HepG2 (cell line): ENCODE data around the gene SULT1E1. TPM values are rescaled to one million over a fixed set of nuclear protein-coding genes. Genes with fewer than 3 reads are reported as not detected.

Source experiments
- E2F2 ChIP-seq: sonication (generic); formaldehyde crosslinking; IDR thresholded peaks from 2 replicates; pipeline ENCODE4 v1.4.0; 2020; ENCODE audit warnings: missing genetic modification reagents, borderline replicate concordance
- FOXO1 ChIP-seq: sonication (generic); formaldehyde crosslinking; IDR thresholded peaks from 2 replicates; pipeline ENCODE4 v1.4.0; 2020; ENCODE audit warnings: missing genetic modification reagents
- FOXP4 ChIP-seq: sonication (generic); formaldehyde crosslinking; IDR thresholded peaks from 2 replicates; pipeline ENCODE4 v1.4.0; 2020; ENCODE audit warnings: missing genetic modification reagents
- GTF2F1 ChIP-seq: fragments of 150-350 bp; IDR thresholded peaks from 2 replicates; pipeline ENCODE4 v1.6.1; 2014; ENCODE audit warnings: low read length
- KAT7 ChIP-seq: IDR thresholded peaks from 2 replicates; pipeline ENCODE4 v1.6.1; 2018; ENCODE audit warnings: borderline replicate concordance, missing compliant biosample characterization
- RNF219 ChIP-seq: sonication (generic); formaldehyde crosslinking; IDR thresholded peaks from 2 replicates; pipeline ENCODE4 v1.5.0; 2020; ENCODE audit warnings: mild to moderate bottlenecking, missing genetic modification reagents
- SRF ChIP-seq: IDR thresholded peaks from 2 replicates; pipeline ENCODE4 v1.6.1; 2011; ENCODE audit warnings: mild to moderate bottlenecking, low read depth, low read length, moderate library complexity
- TAF15 ChIP-seq: fragments of 200-400 bp; formaldehyde crosslinking; IDR thresholded peaks from one replicate; pipeline ENCODE4 v1.6.1; 2018; ENCODE audit warnings: mild to moderate bottlenecking, low read depth, low read length; ENCODE audit not compliant: poor library complexity, severe bottlenecking
- THRA ChIP-seq: sonication (generic); formaldehyde crosslinking; IDR thresholded peaks from 2 replicates; pipeline ENCODE4 v1.4.0; 2020; ENCODE audit warnings: missing genetic modification reagents, borderline replicate concordance
- ZNF264 ChIP-seq: sonication (generic); formaldehyde crosslinking; IDR thresholded peaks from 2 replicates; pipeline ENCODE4 v1.4.0; 2020; ENCODE audit warnings: missing genetic modification reagents
- ZNF788 ChIP-seq: sonication (generic); formaldehyde crosslinking; IDR thresholded peaks from 2 replicates; pipeline ENCODE4 v1.5.0; 2020; ENCODE audit warnings: mild to moderate bottlenecking, missing genetic modification reagents, borderline replicate concordance
- ZSCAN25 ChIP-seq: sonication (generic); formaldehyde crosslinking; IDR thresholded peaks from 2 replicates; pipeline ENCODE4 v1.8.0; 2022; ENCODE audit warnings: mild to moderate bottlenecking, missing genetic modification reagents
- polyA plus RNA-seq, 8 experiments: library from polyadenylated mRNA; depleted of rRNA in 3 of 8; stranded (reverse) in 7 of 8; unstranded in 1 of 8; fragments of >200 nt; fragmentation: Illumina TruSeq in 4 of 8; extraction: Trizol in 4 of 8; gene quantifications; 2 replicates each; pipeline versions ENCODE4 v1.2.1 to v1.2.3, GENCODE V29; 2011 to 2016; ENCODE audit warnings: low read depth in 4 of 8, missing spikeins in 1 of 8, mixed read lengths in 1 of 8; ENCODE audit not compliant: insufficient read depth in 1 of 8
- total RNA-seq, 5 experiments: library from RNA; depleted of rRNA; stranded (reverse); fragments of >200 nt; fragmentation: Illumina TruSeq; extraction: Trizol; gene quantifications; 2 replicates each; pipeline ENCODE4 v1.2.3, GENCODE V29; 2016; ENCODE audit warnings: low read depth in 1 of 5
- TF ChIP-seq, protein P1 (sequence below): sonication (generic); formaldehyde crosslinking; IDR thresholded peaks from 2 replicates; pipeline ENCODE4 v1.4.0; 2020; ENCODE audit warnings: missing genetic modification reagents
- TF ChIP-seq, protein P2 (sequence below): sonication (generic); formaldehyde crosslinking; IDR thresholded peaks from 2 replicates; pipeline ENCODE4 v1.5.0; 2020; ENCODE audit warnings: missing genetic modification reagents

SULT1E1 gene
- total and polyA plus RNA-seq, 2 of the 13 experiments (the other 11 are each of a cell fraction or from before 2014, with no cell fraction given): 1.7 to 3.9 TPM

DNA sequence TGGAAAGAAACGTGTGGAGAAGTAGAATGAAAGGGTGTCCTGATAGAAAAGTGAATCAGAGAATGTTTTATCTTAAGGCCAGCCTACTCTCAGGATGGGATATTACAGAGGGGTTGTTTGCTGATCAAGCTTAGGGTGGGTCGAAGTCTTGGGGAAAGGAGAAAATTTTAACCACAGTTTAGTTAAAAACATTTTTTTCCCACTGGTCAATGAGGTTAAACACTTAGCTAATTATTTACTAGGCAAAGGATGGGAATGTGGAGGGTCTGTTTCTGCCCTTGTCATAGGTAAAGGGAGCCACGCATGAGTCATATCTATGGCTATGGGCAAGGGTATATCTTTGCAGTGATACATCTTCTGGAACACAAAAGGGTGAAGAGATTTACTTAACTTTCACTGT, 16.1 kb upstream of the SULT1E1 start (continued):
- TF ChIP-seq, protein P1, sequence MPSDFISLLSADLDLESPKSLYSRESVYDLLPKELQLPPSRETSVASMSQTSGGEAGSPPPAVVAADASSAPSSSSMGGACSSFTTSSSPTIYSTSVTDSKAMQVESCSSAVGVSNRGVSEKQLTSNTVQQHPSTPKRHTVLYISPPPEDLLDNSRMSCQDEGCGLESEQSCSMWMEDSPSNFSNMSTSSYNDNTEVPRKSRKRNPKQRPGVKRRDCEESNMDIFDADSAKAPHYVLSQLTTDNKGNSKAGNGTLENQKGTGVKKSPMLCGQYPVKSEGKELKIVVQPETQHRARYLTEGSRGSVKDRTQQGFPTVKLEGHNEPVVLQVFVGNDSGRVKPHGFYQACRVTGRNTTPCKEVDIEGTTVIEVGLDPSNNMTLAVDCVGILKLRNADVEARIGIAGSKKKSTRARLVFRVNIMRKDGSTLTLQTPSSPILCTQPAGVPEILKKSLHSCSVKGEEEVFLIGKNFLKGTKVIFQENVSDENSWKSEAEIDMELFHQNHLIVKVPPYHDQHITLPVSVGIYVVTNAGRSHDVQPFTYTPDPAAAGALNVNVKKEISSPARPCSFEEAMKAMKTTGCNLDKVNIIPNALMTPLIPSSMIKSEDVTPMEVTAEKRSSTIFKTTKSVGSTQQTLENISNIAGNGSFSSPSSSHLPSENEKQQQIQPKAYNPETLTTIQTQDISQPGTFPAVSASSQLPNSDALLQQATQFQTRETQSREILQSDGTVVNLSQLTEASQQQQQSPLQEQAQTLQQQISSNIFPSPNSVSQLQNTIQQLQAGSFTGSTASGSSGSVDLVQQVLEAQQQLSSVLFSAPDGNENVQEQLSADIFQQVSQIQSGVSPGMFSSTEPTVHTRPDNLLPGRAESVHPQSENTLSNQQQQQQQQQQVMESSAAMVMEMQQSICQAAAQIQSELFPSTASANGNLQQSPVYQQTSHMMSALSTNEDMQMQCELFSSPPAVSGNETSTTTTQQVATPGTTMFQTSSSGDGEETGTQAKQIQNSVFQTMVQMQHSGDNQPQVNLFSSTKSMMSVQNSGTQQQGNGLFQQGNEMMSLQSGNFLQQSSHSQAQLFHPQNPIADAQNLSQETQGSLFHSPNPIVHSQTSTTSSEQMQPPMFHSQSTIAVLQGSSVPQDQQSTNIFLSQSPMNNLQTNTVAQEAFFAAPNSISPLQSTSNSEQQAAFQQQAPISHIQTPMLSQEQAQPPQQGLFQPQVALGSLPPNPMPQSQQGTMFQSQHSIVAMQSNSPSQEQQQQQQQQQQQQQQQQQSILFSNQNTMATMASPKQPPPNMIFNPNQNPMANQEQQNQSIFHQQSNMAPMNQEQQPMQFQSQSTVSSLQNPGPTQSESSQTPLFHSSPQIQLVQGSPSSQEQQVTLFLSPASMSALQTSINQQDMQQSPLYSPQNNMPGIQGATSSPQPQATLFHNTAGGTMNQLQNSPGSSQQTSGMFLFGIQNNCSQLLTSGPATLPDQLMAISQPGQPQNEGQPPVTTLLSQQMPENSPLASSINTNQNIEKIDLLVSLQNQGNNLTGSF: no peak
- no peak for TF ChIP-seq ZSCAN25 (CRISPR knock-in tag)
- no peak for TF ChIP-seq ZNF788 (CRISPR knock-in tag)
- 0 out of 2 replicates have a peak, but pooled peaks have one; percentile 11 for TF ChIP-seq FOXP4 (CRISPR knock-in tag)
- TF ChIP-seq, protein P2, sequence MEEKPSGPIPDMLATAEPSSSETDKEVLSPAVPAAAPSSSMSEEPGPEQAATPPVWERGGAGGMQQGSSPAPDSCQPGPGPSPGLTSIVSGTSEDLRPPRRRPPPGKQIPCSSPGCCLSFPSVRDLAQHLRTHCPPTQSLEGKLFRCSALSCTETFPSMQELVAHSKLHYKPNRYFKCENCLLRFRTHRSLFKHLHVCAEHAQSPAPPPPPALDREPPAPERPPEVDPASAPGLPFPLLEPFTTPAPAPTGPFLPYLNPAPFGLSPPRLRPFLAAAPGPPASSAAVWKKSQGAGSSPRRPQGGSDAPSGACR (CRISPR knock-in tag): no peak
- no peak for TF ChIP-seq SRF
- TF ChIP-seq GTF2F1: no peak
- TF ChIP-seq E2F2: no peak
- no peak for TF ChIP-seq THRA (CRISPR knock-in tag)
- TF ChIP-seq ZNF264 (CRISPR knock-in tag): no peak
- no peak for TF ChIP-seq RNF219 (CRISPR knock-in tag)
- TF ChIP-seq FOXO1 (CRISPR knock-in tag): no peak; the same call in 1 of the 2 replicates
- no peak for TF ChIP-seq KAT7 (CRISPR knock-in tag)
- no peak for TF ChIP-seq TAF15
